Activated CD4-positive, alpha-beta memory T cell treated with anti-CD3 and anti-CD28 coated beads, Interleukin-2, amount 10 ng/mL, durations not matched to agents 7 days and 5 days (primary cell): Measurements from ENCODE around the gene ARFGEF2. TPM values are rescaled to one million over a fixed set of nuclear protein-coding genes. Genes with fewer than 3 reads are reported as not detected.

ENCODE experiments used
- CTCF ChIA-PET: fragments of 350-600 bp; sonication (Branson Sonifier 250); formaldehyde crosslinking; loops from one replicate; lab custom pipeline; 2021; ENCODE audit warnings: antibody characterized with exemption, inconsistent platforms; lab: Charles Lee
- POLR2A ChIA-PET: fragments of 350-600 bp; sonication (Branson Sonifier 250); formaldehyde crosslinking; loops from one replicate; lab custom pipeline; 2021; ENCODE audit warnings: antibody characterized with exemption; lab: Charles Lee
- DNase-seq: peaks from one replicate; pipeline ENCODE4 v3.0.0-alpha.2; 2020
- H3K27ac Mint-ChIP-seq: one replicate; pipeline ENCODE4 v1.8.0; 2021; ENCODE audit warnings: mild to moderate bottlenecking, mixed read lengths
- H3K27me3 Mint-ChIP-seq: one replicate; pipeline ENCODE4 v1.8.0; 2021; ENCODE audit warnings: mixed read lengths
- H3K36me3 Mint-ChIP-seq: one replicate; pipeline ENCODE4 v1.8.0; 2021; ENCODE audit warnings: low read depth, mixed read lengths
- H3K4me1 Mint-ChIP-seq: one replicate; pipeline ENCODE4 v1.8.0; 2021; ENCODE audit warnings: mixed read lengths
- H3K4me3 Mint-ChIP-seq: one replicate; pipeline ENCODE4 v1.8.0; 2021; ENCODE audit warnings: mild to moderate bottlenecking, mixed read lengths
- H3K9me3 Mint-ChIP-seq: one replicate; pipeline ENCODE4 v1.8.0; 2021; ENCODE audit warnings: mixed read lengths
- total RNA-seq, 2 experiments: library from RNA; stranded (reverse); gene quantifications; one replicate each; pipeline ENCODE4 v1.2.3, GENCODE V29; 2021

ARFGEF2 gene
- total RNA-seq, 2 experiments from 2014 or later = 18.1 to 20.7 TPM

DNA sequence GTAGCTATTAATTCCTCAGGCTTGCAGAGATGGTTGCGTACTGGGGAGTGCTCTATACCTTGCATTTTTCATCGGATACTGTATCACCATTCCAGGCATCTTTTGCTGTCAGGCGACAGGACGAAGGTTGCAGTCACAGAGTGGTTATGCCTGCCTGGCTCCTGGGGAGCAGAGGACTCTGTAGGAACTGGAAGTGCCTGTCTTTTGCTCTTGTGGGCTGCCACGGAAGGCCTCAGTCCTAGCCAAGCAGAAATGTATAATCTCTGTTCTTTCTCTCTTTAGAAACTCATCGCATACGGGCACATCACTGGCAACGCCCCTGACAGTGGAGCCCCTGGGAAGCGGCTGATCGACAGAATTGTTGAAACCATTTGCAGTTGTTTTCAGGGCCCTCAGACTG lies 29.5 kb downstream of the ARFGEF2 start:
- H3K4me1 Mint-ChIP-seq = no peaks in the 10 kb centered on the region
- ChIA-PET POLR2A (no interaction called here), CTCF (no interaction called here)
- H3K4me3 Mint-ChIP-seq = no peak overlapping the region
- DNase-seq = no peak
- peaks cover 26% of the 10 kb centered on the region for H3K36me3 Mint-ChIP-seq
- H3K27me3 Mint-ChIP-seq = no peaks in the 10 kb centered on the region
- H3K27ac Mint-ChIP-seq = no peak overlapping the region
- H3K9me3 Mint-ChIP-seq = no peaks in the 10 kb centered on the region

DNA sequence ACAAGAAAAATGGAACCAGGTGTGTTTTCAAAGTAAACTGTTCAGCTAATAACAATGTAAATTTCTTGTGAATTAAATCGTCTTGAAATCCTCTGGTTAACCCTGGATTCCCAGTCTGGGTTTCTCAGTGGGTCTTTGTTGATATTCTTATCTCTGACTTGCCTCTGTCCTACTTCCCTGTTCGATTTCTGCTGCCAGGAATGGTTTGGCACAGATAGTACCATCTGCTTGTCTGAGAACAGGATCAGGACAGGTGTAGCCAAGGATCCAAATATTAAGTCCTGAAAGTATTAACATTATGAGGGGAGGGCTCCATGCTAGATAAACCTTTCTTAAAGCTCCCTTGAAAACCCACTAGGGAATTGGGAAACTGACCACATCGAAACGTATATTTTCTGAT lies 30.1 kb downstream of the ARFGEF2 start:
- ChIA-PET POLR2A (no interaction called here), CTCF (no interaction called here)
- no peaks in the 10 kb centered on the region for H3K4me1 Mint-ChIP-seq
- no peaks in the 10 kb centered on the region for H3K27me3 Mint-ChIP-seq
- H3K27ac Mint-ChIP-seq = no peak overlapping the region
- DNase-seq = no peak
- H3K9me3 Mint-ChIP-seq = no peaks in the 10 kb centered on the region
- H3K36me3 Mint-ChIP-seq = peaks cover 26% of the 10 kb centered on the region
- H3K4me3 Mint-ChIP-seq = no peak overlapping the region

DNA sequence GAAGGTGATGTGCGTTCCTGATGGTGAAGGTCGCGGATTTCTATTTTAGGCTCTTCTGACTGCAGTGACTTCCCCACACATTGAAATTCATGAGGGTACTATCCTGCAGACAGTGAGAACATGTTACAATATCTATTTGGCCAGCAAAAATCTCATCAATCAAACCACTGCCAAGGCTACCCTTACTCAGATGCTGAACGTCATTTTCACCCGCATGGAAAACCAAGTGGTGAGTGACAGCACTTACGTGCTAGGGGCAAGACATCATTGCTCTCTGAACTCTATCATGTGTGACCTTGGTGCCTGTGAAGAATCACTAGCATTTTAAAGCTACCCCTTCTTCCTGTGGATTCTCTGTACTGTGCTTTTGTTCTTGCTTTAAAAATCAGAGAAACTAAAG lies 31.1 kb downstream of the ARFGEF2 start:
- no peaks in the 10 kb centered on the region for H3K27me3 Mint-ChIP-seq
- no peak for DNase-seq
- POLR2A ChIA-PET = interaction anchor here (1.6 kb wide), 1 partner anchor 11 kb away, joined by 3 read pairs; no protein-coding TSS in a partner anchor
- H3K9me3 Mint-ChIP-seq = no peaks in the 10 kb centered on the region
- CTCF ChIA-PET = no interaction called here
- peaks cover 35% of the 10 kb centered on the region for H3K36me3 Mint-ChIP-seq
- H3K27ac Mint-ChIP-seq = no peak overlapping the region
- H3K4me3 Mint-ChIP-seq = no peak overlapping the region
- no peaks in the 10 kb centered on the region for H3K4me1 Mint-ChIP-seq

GRCh38 chr20:48953653-48954052 lies 32.1 kb downstream of the ARFGEF2 start:
- Mint-ChIP-seq H3K9me3 (no peaks in the 10 kb centered on the region), H3K27me3 (no peaks in the 10 kb centered on the region), H3K27ac (no peak overlapping the region), H3K4me3 (no peak overlapping the region), H3K36me3 (peaks cover 39% of the 10 kb centered on the region), H3K4me1 (no peaks in the 10 kb centered on the region)
- ChIA-PET POLR2A (interaction anchor here (1.6 kb wide), 1 partner anchor 10 kb away, joined by 3 read pairs; no protein-coding TSS in a partner anchor), CTCF (no interaction called here)
- no peak for DNase-seq

GRCh38 chr20:48956052-48956451 lies 34.5 kb downstream of the ARFGEF2 start:
- ChIA-PET CTCF (no interaction called here), POLR2A (interaction anchor here (0.6 kb wide), 1 partner anchor 340 kb away, joined by 3 read pairs; no protein-coding TSS in a partner anchor)
- H3K27ac Mint-ChIP-seq = no peak overlapping the region
- no peak overlapping the region for H3K4me3 Mint-ChIP-seq
- H3K27me3 Mint-ChIP-seq = no peaks in the 10 kb centered on the region
- no peaks in the 10 kb centered on the region for H3K9me3 Mint-ChIP-seq
- peaks cover 44% of the 10 kb centered on the region for H3K36me3 Mint-ChIP-seq
- no peak for DNase-seq
- peaks cover 2% of the 10 kb centered on the region for H3K4me1 Mint-ChIP-seq

DNA sequence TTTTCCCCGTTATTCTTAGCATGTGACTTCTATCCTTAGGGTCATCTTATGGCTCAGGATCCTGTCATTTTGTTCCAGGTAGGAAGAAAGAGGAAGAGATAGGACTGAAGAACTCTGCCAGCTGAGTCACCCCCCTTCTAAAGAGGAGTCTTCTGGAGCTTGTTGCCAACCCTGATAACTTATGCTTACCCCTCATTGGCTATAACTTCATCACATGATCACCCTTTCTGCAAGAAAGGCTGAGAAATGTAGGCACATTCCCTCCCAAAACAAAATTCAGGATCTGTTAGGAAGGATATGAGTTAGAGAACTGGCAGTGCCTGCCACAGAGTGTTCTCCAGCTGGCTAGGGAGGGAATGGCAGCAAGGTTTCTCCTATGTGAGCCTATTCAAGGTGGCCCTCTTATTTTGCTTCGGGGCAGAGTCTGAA lies 35.6 kb downstream of the ARFGEF2 start:
- Mint-ChIP-seq H3K9me3 (no peaks in the 10 kb centered on the region), H3K4me3 (no peak overlapping the region), H3K27ac (no peak overlapping the region), H3K27me3 (no peaks in the 10 kb centered on the region), H3K4me1 (peaks cover 2% of the 10 kb centered on the region), H3K36me3 (peaks cover 40% of the 10 kb centered on the region)
- CTCF ChIA-PET = interaction anchor here (0.6 kb wide), 1 partner anchor 75 kb away, joined by 4 read pairs; no protein-coding TSS in a partner anchor
- POLR2A ChIA-PET = no interaction called here
- no peak for DNase-seq

DNA sequence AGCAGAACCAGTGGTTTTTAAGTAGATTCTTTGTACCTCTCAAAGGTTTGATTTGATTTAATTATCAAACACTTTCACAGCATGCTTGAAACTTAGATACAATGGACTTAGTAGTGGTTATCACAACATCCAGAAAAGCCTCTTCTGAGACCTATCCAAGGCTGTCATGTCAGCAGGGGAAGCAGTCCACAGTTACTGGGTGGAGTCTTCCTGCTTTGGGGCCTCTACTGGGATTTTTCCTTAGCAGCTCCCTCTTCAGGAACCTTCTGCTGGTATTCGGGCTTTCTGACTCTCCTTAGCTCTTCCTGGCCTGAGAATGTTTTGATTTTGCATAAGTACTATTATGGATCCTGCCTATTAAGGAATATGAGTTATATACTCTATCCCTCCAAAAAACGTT lies 36.0 kb downstream of the ARFGEF2 start:
- ChIA-PET CTCF (no interaction called here), POLR2A (no interaction called here)
- no peak for DNase-seq
- Mint-ChIP-seq H3K9me3 (no peaks in the 10 kb centered on the region), H3K4me3 (no peak overlapping the region), H3K27ac (no peak overlapping the region), H3K27me3 (no peaks in the 10 kb centered on the region), H3K4me1 (peaks cover 2% of the 10 kb centered on the region), H3K36me3 (peaks cover 40% of the 10 kb centered on the region)

DNA sequence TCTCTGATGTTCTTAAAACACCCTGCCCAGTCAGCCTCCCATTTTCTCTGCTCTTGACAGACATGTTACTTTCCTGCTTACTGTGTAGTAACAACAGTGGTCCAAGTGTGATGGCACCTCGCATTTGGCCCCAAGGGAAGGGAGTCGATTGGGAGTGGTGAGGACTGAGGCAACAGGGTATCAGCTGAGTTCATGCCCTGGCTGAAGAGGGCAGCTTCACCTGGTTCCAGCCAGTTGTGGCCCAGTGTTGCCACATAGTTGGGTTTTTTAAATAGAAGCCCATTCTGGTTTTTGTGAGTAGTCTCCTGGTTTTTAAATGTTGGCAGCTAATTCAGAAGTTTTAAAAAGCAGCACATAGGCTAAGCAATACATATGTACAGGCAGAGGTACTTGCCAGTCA lies 37.2 kb downstream of the ARFGEF2 start:
- H3K4me1 Mint-ChIP-seq = peaks cover 2% of the 10 kb centered on the region

DNA sequence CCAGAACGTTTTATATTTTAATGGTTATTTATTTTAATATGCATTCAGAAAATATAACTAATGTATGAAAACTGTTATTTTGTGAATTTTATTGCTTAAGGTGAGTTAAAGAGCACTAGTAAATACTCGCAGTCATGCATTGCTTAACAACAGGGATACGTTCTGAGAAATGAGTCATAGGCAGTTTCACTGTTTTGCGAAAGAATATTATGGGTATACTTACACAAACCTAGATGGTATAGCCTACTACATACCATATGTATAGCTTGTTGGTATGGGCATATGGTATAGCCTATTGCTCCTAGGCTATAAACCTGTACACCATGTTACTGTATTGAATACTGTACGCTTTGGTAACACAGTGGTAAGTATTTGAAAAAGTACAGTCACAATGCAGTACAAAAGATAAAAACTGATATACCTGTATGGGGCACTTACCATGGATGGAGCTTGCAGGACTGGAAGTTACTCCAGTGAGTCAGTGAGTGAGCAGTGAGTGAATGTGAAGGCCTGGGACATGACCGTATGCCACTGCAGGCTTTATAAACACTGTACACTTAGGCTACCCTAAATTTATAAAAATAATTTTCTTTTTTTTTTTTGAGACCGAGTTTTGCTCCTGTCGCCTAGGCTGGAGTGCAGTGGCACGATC lies 38.5 kb downstream of the ARFGEF2 start:
- H3K4me1 Mint-ChIP-seq = peaks cover 2% of the 10 kb centered on the region
- ChIA-PET POLR2A (no interaction called here), CTCF (no interaction called here)
- H3K27me3 Mint-ChIP-seq = no peaks in the 10 kb centered on the region
- no peak overlapping the region for H3K4me3 Mint-ChIP-seq
- H3K9me3 Mint-ChIP-seq = no peaks in the 10 kb centered on the region
- H3K27ac Mint-ChIP-seq = no peak overlapping the region
- DNase-seq = no peak
- peaks cover 39% of the 10 kb centered on the region for H3K36me3 Mint-ChIP-seq

More for the DNA sequence above, 37.2 kb downstream of the ARFGEF2 start:
- POLR2A ChIA-PET = no interaction called here
- Mint-ChIP-seq H3K4me3 (no peak overlapping the region), H3K27ac (no peak overlapping the region), H3K9me3 (no peaks in the 10 kb centered on the region), H3K27me3 (no peaks in the 10 kb centered on the region), H3K36me3 (peaks cover 40% of the 10 kb centered on the region)
- CTCF ChIA-PET = interaction anchor here (0.5 kb wide), 1 partner anchor 44 kb away, joined by 5 read pairs; no protein-coding TSS in a partner anchor
- DNase-seq = no peak

DNA sequence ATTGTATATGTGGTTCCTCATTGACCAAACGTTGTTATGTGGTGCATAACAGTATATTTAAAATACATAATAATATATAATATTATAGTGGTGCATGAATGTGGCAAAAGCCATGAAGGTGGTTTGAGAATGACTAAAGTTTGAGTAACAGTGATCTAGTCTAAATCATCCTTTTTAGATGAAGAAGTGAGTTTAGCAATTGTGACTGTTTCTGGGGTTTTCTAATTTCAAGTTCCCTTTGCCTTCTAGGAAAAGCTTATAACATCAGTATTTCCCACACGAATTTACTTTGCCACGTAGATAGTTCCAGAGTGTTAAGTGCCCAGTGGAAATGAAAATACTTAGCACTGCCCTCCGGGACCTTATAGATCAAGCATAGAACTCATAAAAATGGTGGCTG lies 40.9 kb downstream of the ARFGEF2 start:
- CTCF ChIA-PET = interaction anchor here (0.6 kb wide), 1 partner anchor 930 kb away, joined by 3 read pairs; no protein-coding TSS in a partner anchor
- no peaks in the 10 kb centered on the region for H3K9me3 Mint-ChIP-seq
- H3K36me3 Mint-ChIP-seq = peaks cover 27% of the 10 kb centered on the region
- peaks cover 2% of the 10 kb centered on the region for H3K4me1 Mint-ChIP-seq
- no peak overlapping the region for H3K27ac Mint-ChIP-seq
- DNase-seq = no peak
- H3K27me3 Mint-ChIP-seq = no peaks in the 10 kb centered on the region
- H3K4me3 Mint-ChIP-seq = no peak overlapping the region
- POLR2A ChIA-PET = no interaction called here

GRCh38 chr20:48962976-48963771 lies 41.7 kb downstream of the ARFGEF2 start:
- no peaks in the 10 kb centered on the region for H3K27me3 Mint-ChIP-seq
- no peak overlapping the region for H3K27ac Mint-ChIP-seq
- H3K9me3 Mint-ChIP-seq = no peaks in the 10 kb centered on the region
- H3K4me1 Mint-ChIP-seq = peaks cover 2% of the 10 kb centered on the region
- ChIA-PET POLR2A (interaction anchor here (1.4 kb wide), 1 partner anchor 10 kb away, joined by 3 read pairs; no protein-coding TSS in a partner anchor), CTCF (no interaction called here)
- no peak for DNase-seq
- H3K4me3 Mint-ChIP-seq = no peak overlapping the region
- peaks cover 21% of the 10 kb centered on the region for H3K36me3 Mint-ChIP-seq

- DNase-seq = no peak
- Mint-ChIP-seq H3K27ac (no peak overlapping the region), H3K4me3 (no peak overlapping the region), H3K36me3 (peaks cover 32% of the 10 kb centered on the region), H3K4me1 (no peaks in the 10 kb centered on the region), H3K27me3 (no peaks in the 10 kb centered on the region), H3K9me3 (no peaks in the 10 kb centered on the region)
- CTCF ChIA-PET = interaction anchor here (0.6 kb wide), 1 partner anchor 62 kb away, joined by 3 read pairs; no protein-coding TSS in a partner anchor
- POLR2A ChIA-PET = no interaction called here
These were observed 43.8 kb downstream of the ARFGEF2 start for GRCh38 chr20:48965189-48965910.
